Esophagus muscularis mucosa (tissue), 3 donors: ENCODE measurements around the gene CDR2.

Experiments used
- POLR2A ChIP-seq: fragments of 450-650 bp; IDR thresholded peaks from one replicate; pipeline ENCODE4 v1.6.1; 2017; ENCODE audit warnings: antibody characterized with exemption, moderate library complexity, mild to moderate bottlenecking, low read depth
- TF ChIP-seq, protein P1 (sequence below), 3 experiments: fragments of 200-600 bp in 2 of 3; fragments of 450-650 bp in 1 of 3; sonication (generic) in 2 of 3; IDR thresholded peaks; one replicate each; pipeline ENCODE4 v1.5.1; 2017 to 2019; ENCODE audit warnings: antibody characterized with exemption in 3 of 3, mild to moderate bottlenecking in 2 of 3, moderate library complexity in 1 of 3

- TF ChIP-seq, protein P1, sequence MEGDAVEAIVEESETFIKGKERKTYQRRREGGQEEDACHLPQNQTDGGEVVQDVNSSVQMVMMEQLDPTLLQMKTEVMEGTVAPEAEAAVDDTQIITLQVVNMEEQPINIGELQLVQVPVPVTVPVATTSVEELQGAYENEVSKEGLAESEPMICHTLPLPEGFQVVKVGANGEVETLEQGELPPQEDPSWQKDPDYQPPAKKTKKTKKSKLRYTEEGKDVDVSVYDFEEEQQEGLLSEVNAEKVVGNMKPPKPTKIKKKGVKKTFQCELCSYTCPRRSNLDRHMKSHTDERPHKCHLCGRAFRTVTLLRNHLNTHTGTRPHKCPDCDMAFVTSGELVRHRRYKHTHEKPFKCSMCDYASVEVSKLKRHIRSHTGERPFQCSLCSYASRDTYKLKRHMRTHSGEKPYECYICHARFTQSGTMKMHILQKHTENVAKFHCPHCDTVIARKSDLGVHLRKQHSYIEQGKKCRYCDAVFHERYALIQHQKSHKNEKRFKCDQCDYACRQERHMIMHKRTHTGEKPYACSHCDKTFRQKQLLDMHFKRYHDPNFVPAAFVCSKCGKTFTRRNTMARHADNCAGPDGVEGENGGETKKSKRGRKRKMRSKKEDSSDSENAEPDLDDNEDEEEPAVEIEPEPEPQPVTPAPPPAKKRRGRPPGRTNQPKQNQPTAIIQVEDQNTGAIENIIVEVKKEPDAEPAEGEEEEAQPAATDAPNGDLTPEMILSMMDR (IDR thresholded peaks at IDR 0.05): no peak
- no peak for TF ChIP-seq POLR2A
Observed at GRCh38 chr16:22397931-22398330, 23.5 kb upstream of the CDR2 start.
